Prostate gland (tissue), 2 donors: ENCODE results near the gene ARCN1. TPM values are rescaled to one million over a fixed set of nuclear protein-coding genes. Genes with fewer than 3 reads are reported as not detected.
A peak's percentile ranks its signal among the peaks of the same experiment; 100 is the strongest.

Experiments used
- DNase-seq: peaks from one replicate; pipeline ENCODE4 v3.0.0-alpha.2; 2019; ENCODE audit warnings: low spot score
- H3K27ac ChIP-seq, 2 donors: fragments of 200-600 bp; sonication (generic); 2 replicates each; pipeline ENCODE4 v1.5.1; 2017 to 2019
- H3K27me3 ChIP-seq: fragments of 200-600 bp; sonication (generic); replicated peaks from 2 replicates; pipeline ENCODE4 v1.5.1; 2019; ENCODE audit not compliant: insufficient read depth
- H3K36me3 ChIP-seq, 2 donors: fragments of 200-600 bp; sonication (generic); 1 replicate in 1 of 2; 2 replicates in 1 of 2; pipeline versions ENCODE4 v1.5.1 to v1.8.1; 2017 to 2019
- H3K4me1 ChIP-seq: fragments of 200-600 bp; sonication (generic); replicated peaks from 2 replicates; pipeline ENCODE4 v1.5.1; 2019
- H3K4me3 ChIP-seq, 2 donors: fragments of 200-600 bp; sonication (generic); 2 replicates each; pipeline ENCODE4 v1.5.1; 2017 to 2019
- H3K9me3 ChIP-seq: fragments of 200-600 bp; sonication (generic); 2 replicates; pipeline ENCODE4 v1.5.1; 2017
- POLR2A ChIP-seq: fragments of 450-650 bp; IDR thresholded peaks from one replicate; pipeline ENCODE4 v1.6.1; 2016; ENCODE audit warnings: antibody characterized with exemption, mild to moderate bottlenecking
- POLR2AphosphoS5 ChIP-seq: sonication (generic); formaldehyde crosslinking; IDR thresholded peaks from one replicate; pipeline ENCODE4 v1.6.1; 2017; ENCODE audit warnings: antibody characterized with exemption
- WGBS: methylation state at CpG from one replicate; pipeline ENCODE4 v1.1.5; 2018; 5-methylcytosine and 5-hydroxymethylcytosine counted together
- intact Hi-C: fragments of 100-400 bp; cut with DNase I; formaldehyde crosslinking; loops from one replicate; pipeline ENCODE4 v1.14.2; 2022
- total RNA-seq, 2 donors: library from RNA; depleted of rRNA; stranded (reverse); fragments of >200 nt; gene quantifications; one replicate each; pipeline ENCODE4 v1.1.0, GENCODE V29; 2016
- TF ChIP-seq, protein P1 (sequence below), 4 experiments: fragments of 200-600 bp in 2 of 4; fragments of 450-650 bp in 2 of 4; sonication (generic) in 2 of 4; IDR thresholded peaks; 1 replicate in 3 of 4; 2 replicates in 1 of 4; pipeline ENCODE4 v1.5.1; 2016 to 2019; ENCODE audit warnings: antibody characterized with exemption in 4 of 4, mild to moderate bottlenecking in 2 of 4, moderate library complexity in 2 of 4

The ARCN1 gene
- total RNA-seq, 2 donors from 2014 or later = 108 to 132 TPM

DNA sequence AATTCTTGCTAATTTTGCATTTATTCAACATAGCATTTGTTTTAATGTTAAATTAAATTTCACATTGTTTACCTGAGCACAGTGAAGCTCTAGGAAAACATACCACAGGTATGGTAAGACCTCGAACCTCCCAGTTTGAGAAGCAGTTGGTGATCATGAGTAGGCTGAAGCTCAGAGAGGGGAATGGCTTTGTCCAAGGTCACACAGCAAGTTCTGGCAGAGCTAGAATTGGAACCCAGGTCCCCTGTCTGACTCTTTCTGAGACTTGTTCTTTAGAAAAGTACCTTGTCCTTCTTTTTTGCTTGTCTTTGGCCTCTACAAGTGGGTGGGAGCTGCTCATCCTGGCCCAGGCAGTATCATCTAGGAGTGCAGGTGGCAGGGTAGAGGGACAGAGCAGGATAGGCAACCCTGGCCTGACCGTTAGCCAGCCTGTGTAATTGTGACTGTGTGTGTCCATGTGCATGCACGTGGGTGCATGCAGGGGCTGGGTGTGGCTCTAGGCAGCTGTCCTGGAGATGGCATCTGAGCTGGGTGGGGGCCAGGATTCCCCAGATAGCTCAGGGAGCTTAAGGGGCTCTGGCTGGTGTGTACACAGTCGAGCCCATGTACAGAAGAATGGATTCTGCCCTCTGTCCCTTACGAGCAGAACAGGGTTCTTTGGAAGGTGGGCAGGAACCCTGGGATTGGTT lies 56.8 kb downstream of the ARCN1 start:
- no peak overlapping the region for H3K27ac ChIP-seq
- no peaks in the 10 kb centered on the region for H3K4me1 ChIP-seq
- no peaks in the 10 kb centered on the region for H3K36me3 ChIP-seq
- no peak overlapping the region for H3K4me3 ChIP-seq
- no peak for TF ChIP-seq POLR2AphosphoS5
- no peak for TF ChIP-seq POLR2A
- TF ChIP-seq, protein P1, sequence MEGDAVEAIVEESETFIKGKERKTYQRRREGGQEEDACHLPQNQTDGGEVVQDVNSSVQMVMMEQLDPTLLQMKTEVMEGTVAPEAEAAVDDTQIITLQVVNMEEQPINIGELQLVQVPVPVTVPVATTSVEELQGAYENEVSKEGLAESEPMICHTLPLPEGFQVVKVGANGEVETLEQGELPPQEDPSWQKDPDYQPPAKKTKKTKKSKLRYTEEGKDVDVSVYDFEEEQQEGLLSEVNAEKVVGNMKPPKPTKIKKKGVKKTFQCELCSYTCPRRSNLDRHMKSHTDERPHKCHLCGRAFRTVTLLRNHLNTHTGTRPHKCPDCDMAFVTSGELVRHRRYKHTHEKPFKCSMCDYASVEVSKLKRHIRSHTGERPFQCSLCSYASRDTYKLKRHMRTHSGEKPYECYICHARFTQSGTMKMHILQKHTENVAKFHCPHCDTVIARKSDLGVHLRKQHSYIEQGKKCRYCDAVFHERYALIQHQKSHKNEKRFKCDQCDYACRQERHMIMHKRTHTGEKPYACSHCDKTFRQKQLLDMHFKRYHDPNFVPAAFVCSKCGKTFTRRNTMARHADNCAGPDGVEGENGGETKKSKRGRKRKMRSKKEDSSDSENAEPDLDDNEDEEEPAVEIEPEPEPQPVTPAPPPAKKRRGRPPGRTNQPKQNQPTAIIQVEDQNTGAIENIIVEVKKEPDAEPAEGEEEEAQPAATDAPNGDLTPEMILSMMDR (IDR thresholded peaks at IDR 0.05) = no peak
- intact Hi-C loops = no loop called here
- DNase-seq = no peak
- no peaks in the 10 kb centered on the region for H3K27me3 ChIP-seq
- WGBS = 52% methylated on average over 5 of the region's 5 CpGs
- no peaks in the 10 kb centered on the region for H3K9me3 ChIP-seq

DNA sequence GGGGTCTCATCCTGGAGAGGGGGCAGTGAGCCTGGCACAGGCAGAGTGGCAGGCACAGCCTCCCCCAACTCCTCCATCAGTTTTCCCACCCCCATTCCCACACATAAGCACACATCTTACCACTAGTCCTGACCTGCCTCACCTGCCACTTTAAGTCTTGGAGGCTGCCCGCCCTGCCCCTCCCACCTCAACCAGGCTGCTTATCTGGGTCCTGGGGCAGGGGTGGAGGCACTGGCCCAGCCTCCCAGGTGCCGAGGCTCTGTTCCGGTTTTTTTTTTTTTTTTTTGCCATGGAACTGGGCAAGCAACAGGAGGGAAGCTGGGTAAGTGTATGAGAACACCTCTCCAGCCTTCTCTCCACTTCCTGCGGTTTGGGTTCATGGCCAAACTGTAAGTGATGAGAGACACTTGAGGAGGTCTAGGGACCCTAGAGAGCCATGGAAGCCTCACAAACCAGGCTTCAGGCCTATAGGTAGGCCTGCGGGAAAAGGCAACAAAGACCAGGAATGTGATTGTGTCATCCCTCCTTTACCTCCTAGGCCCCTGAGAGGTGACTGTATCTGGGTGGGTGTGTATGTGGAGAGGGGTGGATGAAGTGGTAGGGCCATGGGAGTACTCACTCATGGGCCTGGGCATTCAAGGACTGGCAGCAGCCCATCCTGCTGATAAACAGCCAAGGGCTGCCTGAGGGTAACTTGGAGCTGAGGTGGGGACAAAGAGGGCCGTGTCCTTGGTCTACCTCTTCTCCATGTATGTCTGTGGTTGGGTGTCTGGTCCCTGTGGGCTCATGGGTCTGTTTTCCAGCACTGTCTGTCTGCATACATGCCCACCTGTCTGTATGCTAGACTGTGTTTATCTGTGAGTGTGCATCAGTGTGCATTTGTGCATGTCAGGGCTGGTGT lies 57.8 kb downstream of the ARCN1 start:
- peaks cover 3% of the 10 kb centered on the region for H3K4me1 ChIP-seq
- DNase-seq = no peak
- H3K27me3 ChIP-seq = no peaks in the 10 kb centered on the region
- WGBS = 55% methylated on average over 6 of the region's 6 CpGs
- H3K9me3 ChIP-seq = no peaks in the 10 kb centered on the region
- H3K36me3 ChIP-seq = no peaks in the 10 kb centered on the region
- H3K4me3 ChIP-seq = no peak overlapping the region
- intact Hi-C loops = no loop called here
- TF ChIP-seq POLR2AphosphoS5 (no peak), POLR2A (no peak)
- TF ChIP-seq, protein P1 (IDR thresholded peaks at IDR 0.05) = no peak
- H3K27ac ChIP-seq = no peak overlapping the region

DNA sequence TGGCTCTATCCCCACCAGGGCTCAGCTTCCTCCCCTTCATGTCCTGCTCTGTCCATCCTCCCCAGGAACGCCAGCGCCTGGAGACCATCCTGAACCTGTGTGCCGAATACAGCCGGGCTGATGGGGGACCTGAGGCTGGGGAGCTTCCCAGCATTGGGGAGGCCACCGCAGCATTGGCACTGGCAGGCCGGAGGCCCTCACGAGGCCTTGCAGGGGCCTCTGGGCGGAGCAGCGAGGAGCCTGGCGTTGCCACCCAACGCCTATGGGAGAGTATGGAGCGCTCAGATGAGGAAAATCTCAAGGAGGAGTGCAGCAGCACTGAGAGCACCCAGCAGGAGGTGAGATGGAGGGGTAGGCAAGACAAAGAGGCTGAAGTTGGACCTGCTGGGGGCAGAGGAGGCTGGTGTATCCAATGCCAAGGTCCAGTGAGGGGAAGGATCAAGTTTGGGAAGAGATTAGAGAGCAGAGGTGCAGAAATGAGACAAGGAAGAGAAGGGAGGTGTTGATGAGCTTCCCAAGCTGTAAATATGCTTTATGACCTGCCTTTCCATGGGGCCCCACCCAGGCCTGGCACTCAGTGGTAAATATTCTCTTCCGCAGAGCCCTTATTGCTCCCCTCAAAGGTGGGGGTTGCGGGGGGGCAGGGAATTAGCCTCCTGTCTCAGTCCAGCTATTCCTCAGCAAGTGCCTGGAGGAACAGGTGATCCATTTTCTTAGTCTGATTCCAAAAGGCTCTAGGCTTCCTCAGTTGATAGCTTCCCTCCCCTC lies 59.1 kb downstream of the ARCN1 start:
- WGBS = 88% methylated on average over 14 of the region's 14 CpGs
- DNase-seq = no peak
- Histone ChIP-seq H3K27me3 (no peaks in the 10 kb centered on the region), H3K36me3 (no peaks in the 10 kb centered on the region), H3K4me3 (no peak overlapping the region), H3K4me1 (peaks cover 9% of the 10 kb centered on the region), H3K9me3 (no peaks in the 10 kb centered on the region), H3K27ac (no peak overlapping the region)
- TF ChIP-seq, protein P1 (IDR thresholded peaks at IDR 0.05) = no peak
- TF ChIP-seq POLR2AphosphoS5 (no peak), POLR2A (no peak)
- intact Hi-C loops = no loop called here

DNA sequence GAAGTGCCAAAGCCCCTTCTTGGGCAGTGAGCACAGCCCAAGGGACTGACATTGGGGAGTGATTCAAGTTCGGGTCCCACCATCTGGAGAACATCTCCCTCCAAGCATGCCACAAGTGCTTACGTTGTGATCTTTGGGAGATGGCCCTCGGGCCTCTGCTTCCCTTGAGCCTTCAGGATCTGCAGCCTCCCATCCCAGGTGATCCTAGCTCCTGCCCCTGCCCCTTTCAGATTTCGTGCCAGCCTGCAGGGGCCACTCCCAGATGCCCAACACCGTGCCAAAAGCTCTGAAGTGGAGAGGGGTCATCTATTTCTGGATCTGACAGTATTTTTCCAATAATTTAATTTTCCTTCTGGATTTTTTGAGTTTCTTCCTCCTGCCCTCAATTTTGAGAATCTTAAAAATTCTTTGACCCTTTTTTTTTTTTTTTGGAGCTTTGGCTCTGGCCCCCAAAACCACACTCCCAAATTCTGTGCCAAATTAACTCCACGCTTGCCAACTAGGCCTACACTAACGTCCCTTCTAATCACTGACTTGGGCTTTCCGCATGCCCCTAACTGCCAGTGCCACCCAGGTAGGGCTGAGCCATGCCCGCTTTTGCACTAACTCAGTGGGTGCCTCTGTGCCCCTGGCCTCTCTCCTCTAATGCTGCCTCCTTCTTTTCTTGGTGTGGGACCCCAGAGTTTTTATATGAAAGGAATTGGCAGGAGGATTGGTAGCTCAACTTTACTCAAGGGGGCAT lies 60.5 kb downstream of the ARCN1 start:
- no peaks in the 10 kb centered on the region for H3K36me3 ChIP-seq
- H3K27ac ChIP-seq = peak overlapping the region in 1 of 2 donors; percentile 78
- TF ChIP-seq POLR2AphosphoS5 = no peak
- TF ChIP-seq, protein P1 (IDR thresholded peaks at IDR 0.05) = no peak
- no peak for TF ChIP-seq POLR2A
- no peak for DNase-seq
- intact Hi-C loops = no loop called here
- H3K4me1 ChIP-seq = peaks cover 9% of the 10 kb centered on the region
- WGBS = 85% methylated on average over 9 of the region's 9 CpGs
- no peak overlapping the region for H3K4me3 ChIP-seq
- no peaks in the 10 kb centered on the region for H3K27me3 ChIP-seq
- no peaks in the 10 kb centered on the region for H3K9me3 ChIP-seq
